H1 (cell line): ENCODE results near the gene PYCARD. TPM values are rescaled to one million over a fixed set of nuclear protein-coding genes. Genes with fewer than 3 reads are reported as not detected.

Experiments used
- CTCF ChIA-PET: fragments of 300-600 bp; sonication (Branson Sonifier 250); formaldehyde crosslinking; loops from one replicate; lab custom pipeline; 2021; ENCODE audit not compliant: partially characterized antibody; lab: Charles Lee
- POLR2A ChIA-PET: fragments of 300-600 bp; sonication (Branson Sonifier 250); formaldehyde crosslinking; loops from one replicate; lab custom pipeline; 2021; ENCODE audit warnings: inconsistent platforms; ENCODE audit not compliant: partially characterized antibody; lab: Charles Lee
- DNase-seq, 2 experiments: peaks; one replicate each; pipeline versions ENCODE4 v3.0.0 to v3.0.0-alpha.2; 2010 to 2022; ENCODE audit warnings: low spot score in 2 of 2, low read depth in 1 of 2, mixed read lengths in 1 of 2
- FAIRE-seq: peaks from 2 replicates; lab custom pipeline; 2011; peaks lifted over from hg19 to GRCh38; lab: Jason Lieb, UNC
- H2AFZ ChIP-seq: 2 replicates; pipeline ENCODE4 v1.8.1; 2012; ENCODE audit warnings: low read length, inconsistent platforms
- H2AK5ac ChIP-seq: 2 replicates; pipeline ENCODE4 v1.6.1; 2013; ENCODE audit warnings: low read depth, low read length
- H2BK120ac ChIP-seq: replicated peaks from 2 replicates; pipeline ENCODE3; 2013; ENCODE audit warnings: low read depth, low read length, inconsistent platforms
- H2BK12ac ChIP-seq: 2 replicates; pipeline ENCODE4 v1.6.1; 2013; ENCODE audit warnings: low read depth, low read length
- H2BK15ac ChIP-seq: 2 replicates; pipeline ENCODE4 v1.6.1; 2013; ENCODE audit warnings: low read length
- H2BK20ac ChIP-seq: 2 replicates; pipeline ENCODE4 v1.6.1; 2013; ENCODE audit warnings: low read length
- H2BK5ac ChIP-seq: 2 replicates; pipeline ENCODE4 v1.6.1; 2013; ENCODE audit warnings: low read depth, low read length
- H3K14ac ChIP-seq: 2 replicates; pipeline ENCODE4 v1.6.1; 2013; ENCODE audit warnings: inconsistent platforms; ENCODE audit not compliant: insufficient read length
- H3K18ac ChIP-seq: 2 replicates; pipeline ENCODE4 v1.6.1; 2013; ENCODE audit warnings: low read length; ENCODE audit errors: extremely low read depth
- H3K23ac ChIP-seq: 2 replicates; pipeline ENCODE4 v1.6.1; 2013; ENCODE audit warnings: inconsistent platforms; ENCODE audit not compliant: insufficient read length
- H3K23me2 ChIP-seq: 2 replicates; pipeline ENCODE4 v1.6.1; 2013; ENCODE audit warnings: low read depth, low read length
- H3K27ac ChIP-seq: 2 replicates; pipeline ENCODE4 v1.6.1; 2011; ENCODE audit warnings: low read depth, low read length, inconsistent platforms
- H3K27me3 ChIP-seq, 4 experiments: replicated peaks in 1 of 4; 1 replicate in 1 of 4; 2 replicates in 3 of 4; pipeline versions ENCODE4 v1.6.1 to v1.8.1; 2011 to 2013; ENCODE audit warnings: low read length in 3 of 4, mild to moderate bottlenecking in 3 of 4, inconsistent platforms in 2 of 4, mixed read lengths in 2 of 4, moderate library complexity in 1 of 4; ENCODE audit not compliant: control insufficient read depth in 3 of 4, insufficient read depth in 3 of 4; ENCODE audit errors: extremely low read depth in 1 of 4
- H3K36me3 ChIP-seq, 4 experiments: 2 replicates each; pipeline versions ENCODE4 v1.6.1 to v1.8.1; 2011 to 2013; ENCODE audit warnings: mild to moderate bottlenecking in 4 of 4, low read length in 3 of 4, moderate library complexity in 2 of 4, control low read depth in 1 of 4, inconsistent platforms in 1 of 4; ENCODE audit not compliant: insufficient read depth in 4 of 4, control insufficient read depth in 2 of 4
- H3K4ac ChIP-seq: replicated peaks from 2 replicates; pipeline ENCODE3; 2013; ENCODE audit warnings: low read length, low read depth, mixed read lengths, inconsistent platforms; ENCODE audit not compliant: insufficient read length
- H3K4me1 ChIP-seq, 4 experiments: replicated peaks in 1 of 4; 1 replicate in 1 of 4; 2 replicates in 3 of 4; pipeline versions ENCODE4 v1.6.1 to v1.8.1; 2011 to 2013; ENCODE audit warnings: low read length in 3 of 4, inconsistent platforms in 2 of 4, mixed read lengths in 1 of 4; ENCODE audit not compliant: insufficient read depth in 4 of 4, control insufficient read depth in 3 of 4
- H3K4me2 ChIP-seq, 2 experiments: 2 replicates each; pipeline versions ENCODE4 v1.6.1 to v1.8.1; 2011 to 2013; ENCODE audit warnings: low read depth in 2 of 2, low read length in 2 of 2, control low read depth in 1 of 2, inconsistent platforms in 1 of 2, mild to moderate bottlenecking in 1 of 2; ENCODE audit not compliant: insufficient read depth in 1 of 2
- H3K4me3 ChIP-seq, 4 experiments: fragments of 200-600, 300-600 bp in 1 of 4; sonication (generic), shearing (Covaris generic), sonication (Bioruptor Twin) in 1 of 4; 2 replicates each; pipeline versions ENCODE4 v1.5.1 to v1.8.1; 2011 to 2016; ENCODE audit warnings: low read length in 4 of 4, low read depth in 3 of 4, control low read depth in 2 of 4, inconsistent platforms in 2 of 4, mild to moderate bottlenecking in 2 of 4, mixed read lengths in 1 of 4, moderate library complexity in 1 of 4; ENCODE audit not compliant: insufficient read depth in 2 of 4; ENCODE audit errors: extremely low read depth in 1 of 4
- H3K56ac ChIP-seq: replicated peaks from 2 replicates; pipeline ENCODE3; 2013; ENCODE audit warnings: low read depth, mild to moderate bottlenecking, mixed read lengths, low read length, inconsistent platforms; ENCODE audit not compliant: insufficient read length
- H3K79me1 ChIP-seq: 2 replicates; pipeline ENCODE4 v1.6.1; 2013; ENCODE audit warnings: low read depth, low read length, control low read depth
- H3K79me2 ChIP-seq, 2 experiments: 2 replicates each; pipeline versions ENCODE4 v1.6.1 to v1.8.1; 2012 to 2013; ENCODE audit warnings: low read length in 2 of 2, mild to moderate bottlenecking in 2 of 2, inconsistent platforms in 1 of 2; ENCODE audit not compliant: insufficient read depth in 2 of 2, control insufficient read depth in 1 of 2
- H3K9ac ChIP-seq, 4 experiments: replicated peaks in 1 of 4; 1 replicate in 1 of 4; 2 replicates in 3 of 4; pipeline versions ENCODE4 v1.6.1 to v1.8.1; 2011 to 2013; ENCODE audit warnings: low read depth in 3 of 4, low read length in 3 of 4, control low read depth in 2 of 4, mild to moderate bottlenecking in 2 of 4, moderate library complexity in 2 of 4, inconsistent platforms in 1 of 4; ENCODE audit errors: extremely low read depth in 1 of 4
- H3K9me3 ChIP-seq, 2 experiments: 2 replicates each; pipeline versions ENCODE4 v1.6.1 to v1.8.1; 2012 to 2013; ENCODE audit warnings: mild to moderate bottlenecking in 2 of 2, moderate library complexity in 2 of 2, control low read depth in 1 of 2, inconsistent platforms in 1 of 2, low read depth in 1 of 2, low read length in 1 of 2, mixed read lengths in 1 of 2; ENCODE audit not compliant: insufficient read depth in 2 of 2
- H4K20me1 ChIP-seq, 2 experiments: replicated peaks in 1 of 2; 2 replicates each; pipeline versions ENCODE3 to v1.8.1; 2011 to 2013; ENCODE audit warnings: inconsistent platforms in 2 of 2, low read length in 2 of 2, mild to moderate bottlenecking in 1 of 2; ENCODE audit not compliant: insufficient read depth in 2 of 2, control insufficient read depth in 1 of 2
- H4K5ac ChIP-seq: 2 replicates; pipeline ENCODE4 v1.6.1; 2013; ENCODE audit warnings: low read length, low read depth, mixed read lengths, inconsistent platforms; ENCODE audit not compliant: insufficient read length
- H4K8ac ChIP-seq: 2 replicates; pipeline ENCODE4 v1.8.0; 2013; ENCODE audit warnings: mild to moderate bottlenecking, moderate library complexity, low read length, inconsistent platforms; ENCODE audit not compliant: insufficient read depth; ENCODE audit errors: extremely low read depth
- H4K91ac ChIP-seq: replicated peaks from 2 replicates; pipeline ENCODE3; 2013; ENCODE audit warnings: low read length, mixed read lengths, inconsistent platforms; ENCODE audit not compliant: insufficient read length
- EGR1 ChIP-seq: IDR thresholded peaks from 2 replicates; pipeline ENCODE4 v1.6.1; 2011; ENCODE audit warnings: low read depth, low read length, borderline replicate concordance
- POLR2A ChIP-seq, 2 experiments: IDR thresholded peaks; 1 replicate in 1 of 2; 2 replicates in 1 of 2; pipeline ENCODE4 v1.6.1; 2011; ENCODE audit warnings: low read depth in 2 of 2, low read length in 2 of 2, mild to moderate bottlenecking in 2 of 2; ENCODE audit errors: control extremely low read depth in 1 of 2
- POLR2AphosphoS5 ChIP-seq: IDR thresholded peaks from 2 replicates; pipeline ENCODE4 v1.6.1; 2011; ENCODE audit warnings: low read depth, low read length
- RBBP5 ChIP-seq: IDR thresholded peaks from 2 replicates; pipeline ENCODE4 v1.7.1; 2012; ENCODE audit warnings: low read depth, mild to moderate bottlenecking, inconsistent platforms, low read length, moderate library complexity, borderline replicate concordance
- WGBS, 2 experiments: shearing (Covaris generic) in 1 of 2; methylation state at CpG; one replicate each; pipeline versions ENCODE4 v1.1.6 to v1.1.7; 2013 to 2015; ENCODE audit warnings: low lambda C conversion rate in 2 of 2, mixed read lengths in 2 of 2, inconsistent platforms in 1 of 2, low coverage in 1 of 2, missing lambda C conversion rate in 1 of 2; ENCODE audit not compliant: insufficient replicate concordance in 2 of 2, insufficient coverage in 1 of 2, insufficient read length in 1 of 2; ENCODE audit errors: extremely low coverage in 1 of 2, missing lambda C conversion rate in 1 of 2; 5-methylcytosine and 5-hydroxymethylcytosine counted together
- polyA plus RNA-seq, 7 experiments: library from polyadenylated mRNA; depleted of rRNA in 3 of 7; stranded (reverse) in 5 of 7; unstranded in 2 of 7; fragments of >200 nt in 5 of 7; fragments of 200-250 nt in 2 of 7; gene quantifications; 1 replicate in 5 of 7; 2 replicates in 1 of 7; 4 replicates in 1 of 7; pipeline versions ENCODE4 v1.2.1 to v1.2.3, GENCODE V29; 2011 to 2013; ENCODE audit warnings: missing spikeins in 2 of 7, mixed read lengths in 2 of 7
- total RNA-seq: library from RNA; stranded (reverse); fragmentation: NEBNext Ultra II Directional; extraction: Animal tissue kit (Norgen Biotek cat#: 25700); gene quantifications from 2 replicates; pipeline ENCODE4 v1.2.1, GENCODE V29; 2021
- TF ChIP-seq, protein P1 (sequence below): IDR thresholded peaks from 2 replicates; pipeline ENCODE4 v1.6.1; 2012; ENCODE audit warnings: inconsistent platforms

PYCARD gene
- total and polyA plus RNA-seq, 2 of the 8 experiments (the other 6 are each of a cell fraction or from before 2014, with no cell fraction given) = 29.9 to 77.9 TPM

DNA sequence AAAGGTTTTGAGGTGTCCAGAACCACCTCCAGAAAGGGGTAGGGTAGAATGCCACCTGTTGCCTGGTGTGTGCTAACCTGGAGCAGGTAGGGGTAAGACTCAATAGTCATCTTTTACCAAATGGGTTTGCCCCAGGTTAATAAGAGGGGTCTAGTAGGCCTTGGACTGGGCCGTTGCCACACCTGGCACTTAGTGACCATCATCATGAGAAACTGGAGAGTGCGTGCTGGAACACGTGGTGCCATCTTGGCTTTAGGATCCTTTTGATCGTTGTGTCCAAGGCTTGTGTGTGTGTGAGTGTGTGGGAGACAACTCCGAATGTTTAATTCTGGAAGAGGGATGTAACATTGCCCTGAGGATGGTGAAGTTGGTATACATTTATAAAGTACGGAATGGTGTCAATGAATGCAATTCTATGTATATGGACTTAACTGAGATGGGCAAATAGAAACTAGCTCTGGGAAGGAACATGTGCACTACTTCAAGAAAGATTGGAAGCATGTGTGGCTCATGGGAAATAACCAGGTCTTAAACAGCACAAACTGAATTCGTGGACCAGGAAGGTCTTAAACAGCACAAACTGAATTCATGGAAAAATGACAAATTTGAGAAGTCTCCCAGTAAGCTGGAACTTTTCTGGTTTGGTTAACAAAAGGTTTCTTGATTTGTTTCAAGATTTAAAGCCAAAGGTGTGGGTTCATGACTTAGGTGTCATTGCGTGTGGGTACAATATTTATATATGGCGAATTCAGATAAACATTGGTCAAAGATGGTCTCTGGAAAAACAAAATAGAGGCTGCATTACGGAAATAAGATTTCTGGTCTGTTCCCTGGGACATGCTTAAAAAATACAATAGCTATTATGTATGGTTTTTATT lies 15.4 kb downstream of the PYCARD start:
- Histone ChIP-seq H3K36me3 (peaks cover 83 to 100% (median 96%) of the 10 kb centered on the region in 4 experiments), H3K56ac (no peak overlapping the region)
- TF ChIP-seq POLR2AphosphoS5 (peak; percentile 92), POLR2A (IDR thresholded peaks at IDR 0.05; ENCODE audit: control extremely low read depth in 1 of 2, low read depth in 2 of 2, low read length in 2 of 2) (peak; percentile 40 to 74; a peak in 2 of 3 replicates), RBBP5 (no peak), EGR1 (no peak)
- TF ChIP-seq, protein P1, sequence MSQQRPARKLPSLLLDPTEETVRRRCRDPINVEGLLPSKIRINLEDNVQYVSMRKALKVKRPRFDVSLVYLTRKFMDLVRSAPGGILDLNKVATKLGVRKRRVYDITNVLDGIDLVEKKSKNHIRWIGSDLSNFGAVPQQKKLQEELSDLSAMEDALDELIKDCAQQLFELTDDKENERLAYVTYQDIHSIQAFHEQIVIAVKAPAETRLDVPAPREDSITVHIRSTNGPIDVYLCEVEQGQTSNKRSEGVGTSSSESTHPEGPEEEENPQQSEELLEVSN = no peak
- TF ChIP-seq, all 59 proteins: peak for 2
- Histone ChIP-seq H3K4me2 (no peak overlapping the region), H2AFZ (no peak overlapping the region), H3K9me3 (no peaks in the 10 kb centered on the region), H3K79me2 (peaks cover 24 to 83% of the 10 kb centered on the region in 2 experiments), H4K8ac (no peak overlapping the region), H3K4ac (no peak overlapping the region), H3K23me2 (0 out of 2 replicates have a peak, but pooled peaks cover 3% of the 10 kb centered on the region), H3K27me3 (no peaks in the 10 kb centered on the region), H2BK5ac (no peak overlapping the region), H2BK15ac (no peak overlapping the region), H3K4me1 (peaks cover 0 to 4% (median 1%) of the 10 kb centered on the region in 4 experiments; a peak in 5 of 7 replicates), H4K91ac (no peak overlapping the region), H3K14ac (no peak overlapping the region), H3K9ac (no peak overlapping the region), H3K18ac (no peak overlapping the region), H2AK5ac (no peak overlapping the region), H2BK20ac (no peak overlapping the region), H4K5ac (no peak overlapping the region), H3K79me1 (peaks cover 15% of the 10 kb centered on the region), H2BK120ac (no peak overlapping the region), H3K27ac (no peak overlapping the region), H3K4me3 (no peak overlapping the region), H4K20me1 (peaks cover 36 to 62% of the 10 kb centered on the region in 2 experiments), H2BK12ac (no peak overlapping the region), H3K23ac (no peak overlapping the region)
- ChIA-PET POLR2A (interaction anchor here (0.7 to 6.9 kb wide), 17 partner anchors 10 to 256 kb away, joined by 3 to 407 read pairs (median 5); partner anchors contain the start of genes FUS, KAT8, PRSS8 and PYCARD), CTCF (interaction anchor here (1.0 kb wide), 1 partner anchor 45 kb away, joined by 3 read pairs; no protein-coding TSS in a partner anchor)
- WGBS, 2 experiments = 90% methylated on average over 10 of the region's 10 CpGs; no CpG with 5 or more reads in 1 of the 2 experiments
- FAIRE-seq (no peak), DNase-seq (no peak)
